K562 (cell line): ENCODE data around the gene METTL22.

Experiments
- CTCF ChIP-seq, 3 experiments: IDR thresholded peaks in 2 of 3; conservative IDR thresholded peaks in 1 of 3; 2 replicates each; pipeline ENCODE4 v1.5.1; 2011 to 2012; ENCODE audit warnings: low read length in 3 of 3, mild to moderate bottlenecking in 3 of 3, control low read depth in 2 of 3, improper control_type of control experiment in 1 of 3, inconsistent platforms in 1 of 3, low read depth in 1 of 3, mixed read lengths in 1 of 3, moderate library complexity in 1 of 3; ENCODE audit not compliant: insufficient read depth in 2 of 3
- EZH2 ChIP-seq: IDR thresholded peaks from 2 replicates; pipeline ENCODE4 v1.6.1; 2012; ENCODE audit warnings: low read depth, mild to moderate bottlenecking, inconsistent platforms, low read length, borderline replicate concordance
- GTF2F1 ChIP-seq: IDR thresholded peaks from 2 replicates; pipeline ENCODE4 v1.6.1; 2011; ENCODE audit warnings: low read depth, low read length, improper control_type of control experiment
- HDGF ChIP-seq: fragments of 450-650 bp; IDR thresholded peaks from 2 replicates; pipeline ENCODE4 v1.6.1; 2016
- TF ChIP-seq, protein P1 (sequence below): fragments of 250-450 bp; sonication (Bioruptor Pico); IDR thresholded peaks from 2 replicates; pipeline ENCODE4 v1.5.0; 2021
- TF ChIP-seq, protein P2 (sequence below): sonication (generic); formaldehyde crosslinking; IDR thresholded peaks from 2 replicates; pipeline ENCODE4 v1.4.0; 2020; ENCODE audit warnings: mild to moderate bottlenecking, missing genetic modification reagents
- TF ChIP-seq, protein P3 (sequence below): fragments of 450-650 bp; IDR thresholded peaks from 2 replicates; pipeline ENCODE4 v1.6.1; 2018; ENCODE audit not compliant: partially characterized antibody
- TF ChIP-seq, protein P4 (sequence below): fragments of 450-650 bp; formaldehyde crosslinking; IDR thresholded peaks from 2 replicates; pipeline ENCODE4 v1.4.0; 2022; ENCODE audit warnings: missing genetic modification characterization

- TF ChIP-seq GTF2F1 (no peak), CTCF (IDR thresholded peaks at IDR 0.05 in 2 of 3, conservative IDR thresholded peaks at IDR 0.05 in 1 of 3; ENCODE audit: insufficient read depth in 2 of 3, low read depth in 1 of 3, low read length in 3 of 3) (no peak), HDGF (no peak), EZH2 (no peak)
- TF ChIP-seq, protein P1, sequence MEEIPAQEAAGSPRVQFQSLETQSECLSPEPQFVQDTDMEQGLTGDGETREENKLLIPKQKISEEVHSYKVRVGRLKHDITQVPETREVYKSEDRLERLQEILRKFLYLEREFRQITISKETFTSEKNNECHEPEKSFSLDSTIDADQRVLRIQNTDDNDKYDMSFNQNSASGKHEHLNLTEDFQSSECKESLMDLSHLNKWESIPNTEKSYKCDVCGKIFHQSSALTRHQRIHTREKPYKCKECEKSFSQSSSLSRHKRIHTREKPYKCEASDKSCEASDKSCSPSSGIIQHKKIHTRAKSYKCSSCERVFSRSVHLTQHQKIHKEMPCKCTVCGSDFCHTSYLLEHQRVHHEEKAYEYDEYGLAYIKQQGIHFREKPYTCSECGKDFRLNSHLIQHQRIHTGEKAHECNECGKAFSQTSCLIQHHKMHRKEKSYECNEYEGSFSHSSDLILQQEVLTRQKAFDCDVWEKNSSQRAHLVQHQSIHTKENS (CRISPR knock-in tag), result no peak
- TF ChIP-seq, protein P2, sequence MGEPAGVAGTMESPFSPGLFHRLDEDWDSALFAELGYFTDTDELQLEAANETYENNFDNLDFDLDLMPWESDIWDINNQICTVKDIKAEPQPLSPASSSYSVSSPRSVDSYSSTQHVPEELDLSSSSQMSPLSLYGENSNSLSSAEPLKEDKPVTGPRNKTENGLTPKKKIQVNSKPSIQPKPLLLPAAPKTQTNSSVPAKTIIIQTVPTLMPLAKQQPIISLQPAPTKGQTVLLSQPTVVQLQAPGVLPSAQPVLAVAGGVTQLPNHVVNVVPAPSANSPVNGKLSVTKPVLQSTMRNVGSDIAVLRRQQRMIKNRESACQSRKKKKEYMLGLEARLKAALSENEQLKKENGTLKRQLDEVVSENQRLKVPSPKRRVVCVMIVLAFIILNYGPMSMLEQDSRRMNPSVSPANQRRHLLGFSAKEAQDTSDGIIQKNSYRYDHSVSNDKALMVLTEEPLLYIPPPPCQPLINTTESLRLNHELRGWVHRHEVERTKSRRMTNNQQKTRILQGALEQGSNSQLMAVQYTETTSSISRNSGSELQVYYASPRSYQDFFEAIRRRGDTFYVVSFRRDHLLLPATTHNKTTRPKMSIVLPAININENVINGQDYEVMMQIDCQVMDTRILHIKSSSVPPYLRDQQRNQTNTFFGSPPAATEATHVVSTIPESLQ, result no peak
- TF ChIP-seq, protein P3, sequence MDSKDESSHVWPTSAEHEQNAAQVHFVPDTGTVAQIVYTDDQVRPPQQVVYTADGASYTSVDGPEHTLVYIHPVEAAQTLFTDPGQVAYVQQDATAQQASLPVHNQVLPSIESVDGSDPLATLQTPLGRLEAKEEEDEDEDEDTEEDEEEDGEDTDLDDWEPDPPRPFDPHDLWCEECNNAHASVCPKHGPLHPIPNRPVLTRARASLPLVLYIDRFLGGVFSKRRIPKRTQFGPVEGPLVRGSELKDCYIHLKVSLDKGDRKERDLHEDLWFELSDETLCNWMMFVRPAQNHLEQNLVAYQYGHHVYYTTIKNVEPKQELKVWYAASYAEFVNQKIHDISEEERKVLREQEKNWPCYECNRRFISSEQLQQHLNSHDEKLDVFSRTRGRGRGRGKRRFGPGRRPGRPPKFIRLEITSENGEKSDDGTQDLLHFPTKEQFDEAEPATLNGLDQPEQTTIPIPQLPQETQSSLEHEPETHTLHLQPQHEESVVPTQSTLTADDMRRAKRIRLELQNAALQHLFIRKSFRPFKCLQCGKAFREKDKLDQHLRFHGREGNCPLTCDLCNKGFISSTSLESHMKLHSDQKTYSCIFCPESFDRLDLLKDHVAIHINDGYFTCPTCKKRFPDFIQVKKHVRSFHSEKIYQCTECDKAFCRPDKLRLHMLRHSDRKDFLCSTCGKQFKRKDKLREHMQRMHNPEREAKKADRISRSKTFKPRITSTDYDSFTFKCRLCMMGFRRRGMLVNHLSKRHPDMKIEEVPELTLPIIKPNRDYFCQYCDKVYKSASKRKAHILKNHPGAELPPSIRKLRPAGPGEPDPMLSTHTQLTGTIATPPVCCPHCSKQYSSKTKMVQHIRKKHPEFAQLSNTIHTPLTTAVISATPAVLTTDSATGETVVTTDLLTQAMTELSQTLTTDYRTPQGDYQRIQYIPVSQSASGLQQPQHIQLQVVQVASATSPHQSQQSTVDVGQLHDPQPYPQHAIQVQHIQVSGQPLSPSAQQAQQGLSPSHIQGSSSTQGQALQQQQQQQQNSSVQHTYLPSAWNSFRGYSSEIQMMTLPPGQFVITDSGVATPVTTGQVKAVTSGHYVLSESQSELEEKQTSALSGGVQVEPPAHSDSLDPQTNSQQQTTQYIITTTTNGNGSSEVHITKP, result no peak
- TF ChIP-seq, protein P4, sequence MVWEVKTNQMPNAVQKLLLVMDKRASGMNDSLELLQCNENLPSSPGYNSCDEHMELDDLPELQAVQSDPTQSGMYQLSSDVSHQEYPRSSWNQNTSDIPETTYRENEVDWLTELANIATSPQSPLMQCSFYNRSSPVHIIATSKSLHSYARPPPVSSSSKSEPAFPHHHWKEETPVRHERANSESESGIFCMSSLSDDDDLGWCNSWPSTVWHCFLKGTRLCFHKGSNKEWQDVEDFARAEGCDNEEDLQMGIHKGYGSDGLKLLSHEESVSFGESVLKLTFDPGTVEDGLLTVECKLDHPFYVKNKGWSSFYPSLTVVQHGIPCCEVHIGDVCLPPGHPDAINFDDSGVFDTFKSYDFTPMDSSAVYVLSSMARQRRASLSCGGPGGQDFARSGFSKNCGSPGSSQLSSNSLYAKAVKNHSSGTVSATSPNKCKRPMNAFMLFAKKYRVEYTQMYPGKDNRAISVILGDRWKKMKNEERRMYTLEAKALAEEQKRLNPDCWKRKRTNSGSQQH, result no peak
These were observed 10.4 kb downstream of the METTL22 start for GRCh38 chr16:8631818-8632465.
